ENCODE results near the gene KRTAP1-4.

- TF ChIP-seq, protein P1, sequence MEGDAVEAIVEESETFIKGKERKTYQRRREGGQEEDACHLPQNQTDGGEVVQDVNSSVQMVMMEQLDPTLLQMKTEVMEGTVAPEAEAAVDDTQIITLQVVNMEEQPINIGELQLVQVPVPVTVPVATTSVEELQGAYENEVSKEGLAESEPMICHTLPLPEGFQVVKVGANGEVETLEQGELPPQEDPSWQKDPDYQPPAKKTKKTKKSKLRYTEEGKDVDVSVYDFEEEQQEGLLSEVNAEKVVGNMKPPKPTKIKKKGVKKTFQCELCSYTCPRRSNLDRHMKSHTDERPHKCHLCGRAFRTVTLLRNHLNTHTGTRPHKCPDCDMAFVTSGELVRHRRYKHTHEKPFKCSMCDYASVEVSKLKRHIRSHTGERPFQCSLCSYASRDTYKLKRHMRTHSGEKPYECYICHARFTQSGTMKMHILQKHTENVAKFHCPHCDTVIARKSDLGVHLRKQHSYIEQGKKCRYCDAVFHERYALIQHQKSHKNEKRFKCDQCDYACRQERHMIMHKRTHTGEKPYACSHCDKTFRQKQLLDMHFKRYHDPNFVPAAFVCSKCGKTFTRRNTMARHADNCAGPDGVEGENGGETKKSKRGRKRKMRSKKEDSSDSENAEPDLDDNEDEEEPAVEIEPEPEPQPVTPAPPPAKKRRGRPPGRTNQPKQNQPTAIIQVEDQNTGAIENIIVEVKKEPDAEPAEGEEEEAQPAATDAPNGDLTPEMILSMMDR (conservative IDR thresholded peaks at IDR 0.05; ENCODE audit: low read depth, low read length): no peak
- TF ChIP-seq EZH2 (IDR thresholded peaks at IDR 0.05; ENCODE audit: borderline replicate concordance, low read depth, low read length, poor library complexity, severe bottlenecking): no peak
These were observed 10.6 kb downstream of the KRTAP1-4 start for GRCh38 chr17:41019415-41019814.
